GM12878 (cell line): Measurements from ENCODE around the gene LRRK1. TPM values are rescaled to one million over a fixed set of nuclear protein-coding genes. Genes with fewer than 3 reads are reported as not detected.

ENCODE experiments used
- ATAC-seq: fragments of 200-7000 bp; cut with Tn5 transposase; 3 replicates; pipeline ENCODE4 v1.9.1; 2020; ENCODE audit warnings: mild to moderate bottlenecking, moderate library complexity
- BruUV-seq: library from RNA; stranded (reverse); fragments of 400-500 nt; replicated peaks from 2 replicates; lab custom pipeline; 2021; lab: Mats Ljungman, UMichigan
- CTCF ChIA-PET: fragments of 300-600 bp; sonication (Branson Sonifier 250); formaldehyde crosslinking; extraction: SDS; loops from one replicate; lab custom pipeline; 2021; ENCODE audit warnings: inconsistent platforms; lab: Yijun Ruan, JAX
- POLR2A ChIA-PET: fragments of 350-600 bp; formaldehyde crosslinking; extraction: SDS; loops from one replicate; lab custom pipeline; 2021; ENCODE audit warnings: inconsistent platforms; lab: Charles Lee
- RAD21 ChIA-PET: fragments of 300-600 bp; sonication (Branson Sonifier 250); formaldehyde crosslinking; loops from one replicate; lab custom pipeline; 2023; ENCODE audit warnings: antibody characterized with exemption; ENCODE audit not compliant: unreplicated experiment; lab: Charles Lee
- SMC1A ChIA-PET: fragments of 300-600 bp; sonication (Branson Sonifier 250); formaldehyde crosslinking; loops from one replicate; lab custom pipeline; 2023; ENCODE audit not compliant: unreplicated experiment, uncharacterized antibody; lab: Charles Lee
- DNase-seq: peaks from one replicate; pipeline ENCODE4 v3.0.0-alpha.2; 2011; ENCODE audit warnings: low read depth, low spot score
- FAIRE-seq: peaks from 3 replicates; lab custom pipeline; 2011; peaks lifted over from hg19 to GRCh38; lab: Jason Lieb, UNC
- H2AFZ ChIP-seq: 2 replicates; pipeline ENCODE4 v1.6.0; 2011; ENCODE audit warnings: low read depth, low read length, control low read depth; ENCODE audit not compliant: control insufficient read depth
- H3K27ac ChIP-seq: 2 replicates; pipeline ENCODE4 v1.5.1; 2011; ENCODE audit warnings: control low read depth; ENCODE audit not compliant: control insufficient read depth, insufficient read depth
- H3K27me3 ChIP-seq, 2 experiments: replicated peaks in 1 of 2; 2 replicates each; pipeline versions ENCODE4 v1.6.0 to v1.6.1; 2011; ENCODE audit warnings: low read length in 1 of 2; ENCODE audit not compliant: control insufficient read depth in 2 of 2, insufficient read depth in 2 of 2
- H3K36me3 ChIP-seq, 2 experiments: 2 replicates each; pipeline ENCODE4 v1.5.1; 2011; ENCODE audit warnings: low read length in 1 of 2; ENCODE audit not compliant: control insufficient read depth in 2 of 2, insufficient read depth in 2 of 2
- H3K4me1 ChIP-seq: 2 replicates; pipeline ENCODE4 v1.6.1; 2011; ENCODE audit warnings: mild to moderate bottlenecking, low read length, moderate library complexity, mixed read lengths; ENCODE audit not compliant: control insufficient read depth, insufficient read depth
- H3K4me2 ChIP-seq: 2 replicates; pipeline ENCODE4 v1.6.0; 2011; ENCODE audit warnings: control low read depth; ENCODE audit not compliant: control insufficient read depth, insufficient read depth
- H3K4me3 ChIP-seq: fragments of 200-600 bp; sonication (generic); 2 replicates; pipeline ENCODE4 v1.5.1; 2016
- H3K79me2 ChIP-seq: 2 replicates; pipeline ENCODE4 v1.6.0; 2011; ENCODE audit warnings: low read length; ENCODE audit not compliant: control insufficient read depth, insufficient read depth
- H3K9ac ChIP-seq: 2 replicates; pipeline ENCODE4 v1.8.0; 2011; ENCODE audit warnings: low read length, control low read depth, mixed read lengths; ENCODE audit not compliant: control insufficient read depth, insufficient read depth
- H3K9me3 ChIP-seq: replicated peaks from 3 replicates; pipeline ENCODE4 v1.5.1; 2011; ENCODE audit warnings: mild to moderate bottlenecking, low read length; ENCODE audit not compliant: control insufficient read depth, insufficient read depth
- H4K20me1 ChIP-seq: 2 replicates; pipeline ENCODE4 v1.6.0; 2011; ENCODE audit not compliant: control insufficient read depth, insufficient read depth
- EP300 ChIP-seq, 2 experiments: fragments of 150-350 bp in 1 of 2; IDR thresholded peaks; 2 replicates each; pipeline ENCODE4 v1.6.1; 2011 to 2012; ENCODE audit warnings: low read depth in 2 of 2, low read length in 2 of 2, borderline replicate concordance in 1 of 2, improper control_type of control experiment in 1 of 2, inconsistent platforms in 1 of 2; ENCODE audit not compliant: control insufficient read depth in 1 of 2
- FOXK2 ChIP-seq: fragments of 450-650 bp; IDR thresholded peaks from 2 replicates; pipeline ENCODE4 v1.6.1; 2017; ENCODE audit warnings: mild to moderate bottlenecking, moderate library complexity
- MYC ChIP-seq: IDR thresholded peaks from 2 replicates; pipeline ENCODE4 v1.6.1; 2011; ENCODE audit warnings: mild to moderate bottlenecking, low read length, moderate library complexity, inconsistent platforms; ENCODE audit not compliant: insufficient read depth, insufficient replicate concordance, insufficient read length, severe bottlenecking
- TAF1 ChIP-seq: IDR thresholded peaks from 2 replicates; pipeline ENCODE4 v1.6.1; 2011; ENCODE audit warnings: mild to moderate bottlenecking, low read depth, low read length, borderline replicate concordance
- ZNF687 ChIP-seq: fragments of 450-650 bp; IDR thresholded peaks from 2 replicates; pipeline ENCODE4 v1.6.1; 2017; ENCODE audit warnings: mild to moderate bottlenecking, moderate library complexity
- WGBS: methylation state at CpG from one replicate; pipeline ENCODE4 v1.1.6; 2016; ENCODE audit warnings: low lambda C conversion rate; ENCODE audit not compliant: insufficient replicate concordance, insufficient coverage; ENCODE audit errors: missing lambda C conversion rate; 5-methylcytosine and 5-hydroxymethylcytosine counted together
- in situ Hi-C: fragments of 300-500 bp; cut with MboI; formaldehyde crosslinking; loops from 9 replicates; pipeline ENCODE4 v1.14.3; 2018; ENCODE audit warnings: mixed read lengths
- intact Hi-C: fragments of 100-400 bp; cut with micrococcal nuclease; formaldehyde crosslinking; loops from one replicate; pipeline ENCODE4 v1.14.2; 2022; ENCODE audit not compliant: unreplicated experiment
- polyA plus RNA-seq, 11 experiments: library from polyadenylated mRNA; depleted of rRNA in 4 of 11; unstranded in 6 of 11; stranded (reverse) in 5 of 11; fragments of >200 nt; fragmentation: Nextera tagmentation in 4 of 11; fragmentation: Illumina TruSeq in 1 of 11; extraction: Ambion mirVana in 4 of 11; extraction: Trizol in 1 of 11; gene quantifications; 1 replicate in 1 of 11; 2 replicates in 10 of 11; pipeline versions ENCODE4 v1.2.1 to v1.2.3, GENCODE V29; 2011 to 2016; ENCODE audit warnings: inconsistent platforms in 2 of 11, missing spikeins in 2 of 11, low read depth in 1 of 11
- total RNA-seq, 4 experiments: library from RNA; depleted of rRNA in 3 of 4; stranded (reverse); fragments of >200 nt in 3 of 4; fragmentation: Illumina TruSeq in 1 of 4; extraction: Trizol in 1 of 4; gene quantifications; 2 replicates each; pipeline versions ENCODE4 v1.2.1 to v1.2.3, GENCODE V29; 2013 to 2021
- TF ChIP-seq, protein P1 (sequence below): IDR thresholded peaks from 2 replicates; pipeline ENCODE4 v1.6.1; 2011; ENCODE audit warnings: low read depth, low read length, improper control_type of control experiment, borderline replicate concordance

LRRK1 gene
- total and polyA plus RNA-seq, 10 of the 15 experiments (the other 5 are each of a cell fraction or from before 2014, with no cell fraction given): 2.2 to 58.3 (median 17.9) TPM

DNA sequence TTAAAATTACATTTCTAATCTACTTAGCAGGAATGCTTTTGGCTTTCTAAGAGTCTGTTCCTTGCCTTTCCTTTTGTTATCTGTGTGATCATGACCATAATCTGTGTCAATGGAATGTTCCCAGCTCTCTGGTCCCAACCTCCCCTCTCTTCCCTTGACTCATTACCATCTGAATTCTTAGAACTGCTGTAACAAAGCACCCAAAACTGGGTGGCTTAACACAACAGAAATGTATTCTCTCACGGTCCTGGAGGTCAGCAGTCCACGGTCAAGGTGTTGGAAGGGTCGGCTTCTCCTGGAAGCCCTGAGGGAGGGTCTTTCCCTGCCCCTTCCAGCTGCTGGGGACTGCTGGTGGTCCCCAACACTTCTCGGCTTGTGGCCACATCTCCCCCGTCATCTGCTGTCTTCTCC, 81.1 kb downstream of the LRRK1 start:
- H2AFZ ChIP-seq: no peak overlapping the region
- H3K36me3 ChIP-seq: peaks cover 3 to 18% of the 10 kb centered on the region in 2 experiments
- H3K27ac ChIP-seq: no peak overlapping the region
- no peak overlapping the region for H3K4me2 ChIP-seq
- no peaks in the 10 kb centered on the region for H3K27me3 ChIP-seq
- no peaks in the 10 kb centered on the region for H3K4me1 ChIP-seq
- no TSS peak for BruUV-seq
- TF ChIP-seq, protein P1, sequence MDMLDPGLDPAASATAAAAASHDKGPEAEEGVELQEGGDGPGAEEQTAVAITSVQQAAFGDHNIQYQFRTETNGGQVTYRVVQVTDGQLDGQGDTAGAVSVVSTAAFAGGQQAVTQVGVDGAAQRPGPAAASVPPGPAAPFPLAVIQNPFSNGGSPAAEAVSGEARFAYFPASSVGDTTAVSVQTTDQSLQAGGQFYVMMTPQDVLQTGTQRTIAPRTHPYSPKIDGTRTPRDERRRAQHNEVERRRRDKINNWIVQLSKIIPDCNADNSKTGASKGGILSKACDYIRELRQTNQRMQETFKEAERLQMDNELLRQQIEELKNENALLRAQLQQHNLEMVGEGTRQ: no peak
- TF ChIP-seq FOXK2: no peak
- TF ChIP-seq TAF1: no peak
- no peak for TF ChIP-seq ZNF687
- no peak for TF ChIP-seq EP300 (IDR thresholded peaks at IDR 0.05; ENCODE audit: borderline replicate concordance in 1 of 2, control insufficient read depth in 1 of 2, low read depth in 2 of 2, low read length in 2 of 2)
- TF ChIP-seq MYC: no peak
- H3K4me3 ChIP-seq: no peak overlapping the region
- no peak overlapping the region for H3K9ac ChIP-seq
- no peak for FAIRE-seq
- no peaks in the 10 kb centered on the region for H3K79me2 ChIP-seq
- intact Hi-C loops (no loop called here), in situ Hi-C loops (no loop called here)
- ChIA-PET POLR2A (no interaction called here), SMC1A (interaction anchor here (1.5 to 1.6 kb wide), 2 partner anchors 66 to 84 kb away, joined by 3 to 4 read pairs; no protein-coding TSS in a partner anchor), CTCF (interaction anchor here (0.7 to 19.8 kb wide), 4 partner anchors 8 to 373 kb away, joined by 3 to 567 read pairs (median 20); partner anchors contain the start of gene LRRK1), RAD21 (no interaction called here)
- H3K9me3 ChIP-seq: peaks cover 4% of the 10 kb centered on the region; the same call in 2 of the 3 replicates
- no peak for DNase-seq
- ATAC-seq: no peak
- 85% methylated on average over 5 of the region's 5 CpGs for WGBS
- H4K20me1 ChIP-seq: no peaks in the 10 kb centered on the region
